Nephron progenitor cell (in vitro differentiated cells): ENCODE measurements around the gene DNPH1.
A peak's percentile ranks its signal among the peaks of the same experiment; 100 is the strongest.

Source experiments
- DNase-seq: peaks from one replicate; pipeline ENCODE4 v3.0.0; 2021
- H3K27ac Mint-ChIP-seq: 2 replicates; pipeline ENCODE4 v1.8.0; 2021; ENCODE audit warnings: mild to moderate bottlenecking, moderate library complexity, mixed read lengths
- H3K27me3 Mint-ChIP-seq: 2 replicates; pipeline ENCODE4 v1.8.0; 2021; ENCODE audit warnings: mild to moderate bottlenecking, low read depth, mixed read lengths; ENCODE audit not compliant: poor library complexity
- H3K36me3 Mint-ChIP-seq: 2 replicates; pipeline ENCODE4 v1.8.0; 2021; ENCODE audit warnings: low read depth, mixed read lengths
- H3K4me1 Mint-ChIP-seq: 2 replicates; pipeline ENCODE4 v1.8.0; 2021; ENCODE audit warnings: mixed read lengths
- H3K4me3 Mint-ChIP-seq: 2 replicates; pipeline ENCODE4 v1.8.0; 2021; ENCODE audit warnings: mild to moderate bottlenecking, moderate library complexity, mixed read lengths
- H3K9me3 Mint-ChIP-seq: 2 replicates; pipeline ENCODE4 v1.8.0; 2021; ENCODE audit warnings: mild to moderate bottlenecking, moderate library complexity, mixed read lengths
- TF ChIP-seq, protein P1 (sequence below): fragments of 200-600 bp; sonication (generic); IDR thresholded peaks from 2 replicates; pipeline ENCODE4 v1.5.0; 2021; ENCODE audit warnings: antibody characterized with exemption

Gene DNPH1

DNA sequence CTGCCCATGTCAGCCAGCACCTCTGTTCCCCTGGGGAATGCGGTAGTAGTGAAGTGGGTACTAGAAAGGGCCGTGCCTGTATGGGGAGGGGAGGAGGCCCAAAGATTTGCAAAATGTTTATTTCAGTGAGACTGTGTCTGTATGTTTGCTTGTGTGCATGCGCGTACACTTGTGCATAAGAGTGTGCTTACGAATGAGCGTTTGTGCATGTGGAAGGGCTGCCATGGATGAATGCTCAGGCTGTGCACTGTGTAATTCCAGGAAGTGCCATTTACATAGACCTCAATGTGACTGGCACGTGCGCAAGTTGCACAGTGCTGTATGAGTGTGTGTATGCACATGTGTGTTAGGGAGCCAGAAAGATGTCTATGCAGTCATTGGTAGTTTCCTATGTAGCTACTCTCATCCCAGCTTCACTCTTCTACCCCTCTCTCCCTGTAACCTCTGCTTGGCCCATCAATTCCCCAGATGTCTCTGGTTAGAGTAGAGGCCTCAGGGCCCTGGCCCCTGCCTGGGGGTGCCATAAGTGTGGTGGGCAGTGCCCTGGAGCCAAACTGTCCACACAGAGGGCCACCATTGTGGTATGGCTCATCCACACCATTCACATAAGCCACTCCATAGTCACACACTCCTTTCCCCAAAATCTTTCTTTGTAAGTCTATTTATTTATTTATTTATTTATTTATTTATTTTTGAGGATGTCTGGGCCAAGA, 42.0 kb upstream of the DNPH1 start:
- Mint-ChIP-seq H3K27me3 (peaks cover 90% of the 10 kb centered on the region), H3K36me3 (no peaks in the 10 kb centered on the region), H3K4me1 (peaks cover 72% of the 10 kb centered on the region), H3K27ac (no peak overlapping the region), H3K4me3 (no peak overlapping the region), H3K9me3 (no peaks in the 10 kb centered on the region)
- TF ChIP-seq, protein P1, sequence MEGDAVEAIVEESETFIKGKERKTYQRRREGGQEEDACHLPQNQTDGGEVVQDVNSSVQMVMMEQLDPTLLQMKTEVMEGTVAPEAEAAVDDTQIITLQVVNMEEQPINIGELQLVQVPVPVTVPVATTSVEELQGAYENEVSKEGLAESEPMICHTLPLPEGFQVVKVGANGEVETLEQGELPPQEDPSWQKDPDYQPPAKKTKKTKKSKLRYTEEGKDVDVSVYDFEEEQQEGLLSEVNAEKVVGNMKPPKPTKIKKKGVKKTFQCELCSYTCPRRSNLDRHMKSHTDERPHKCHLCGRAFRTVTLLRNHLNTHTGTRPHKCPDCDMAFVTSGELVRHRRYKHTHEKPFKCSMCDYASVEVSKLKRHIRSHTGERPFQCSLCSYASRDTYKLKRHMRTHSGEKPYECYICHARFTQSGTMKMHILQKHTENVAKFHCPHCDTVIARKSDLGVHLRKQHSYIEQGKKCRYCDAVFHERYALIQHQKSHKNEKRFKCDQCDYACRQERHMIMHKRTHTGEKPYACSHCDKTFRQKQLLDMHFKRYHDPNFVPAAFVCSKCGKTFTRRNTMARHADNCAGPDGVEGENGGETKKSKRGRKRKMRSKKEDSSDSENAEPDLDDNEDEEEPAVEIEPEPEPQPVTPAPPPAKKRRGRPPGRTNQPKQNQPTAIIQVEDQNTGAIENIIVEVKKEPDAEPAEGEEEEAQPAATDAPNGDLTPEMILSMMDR: no peak
- DNase-seq: no peak

DNA sequence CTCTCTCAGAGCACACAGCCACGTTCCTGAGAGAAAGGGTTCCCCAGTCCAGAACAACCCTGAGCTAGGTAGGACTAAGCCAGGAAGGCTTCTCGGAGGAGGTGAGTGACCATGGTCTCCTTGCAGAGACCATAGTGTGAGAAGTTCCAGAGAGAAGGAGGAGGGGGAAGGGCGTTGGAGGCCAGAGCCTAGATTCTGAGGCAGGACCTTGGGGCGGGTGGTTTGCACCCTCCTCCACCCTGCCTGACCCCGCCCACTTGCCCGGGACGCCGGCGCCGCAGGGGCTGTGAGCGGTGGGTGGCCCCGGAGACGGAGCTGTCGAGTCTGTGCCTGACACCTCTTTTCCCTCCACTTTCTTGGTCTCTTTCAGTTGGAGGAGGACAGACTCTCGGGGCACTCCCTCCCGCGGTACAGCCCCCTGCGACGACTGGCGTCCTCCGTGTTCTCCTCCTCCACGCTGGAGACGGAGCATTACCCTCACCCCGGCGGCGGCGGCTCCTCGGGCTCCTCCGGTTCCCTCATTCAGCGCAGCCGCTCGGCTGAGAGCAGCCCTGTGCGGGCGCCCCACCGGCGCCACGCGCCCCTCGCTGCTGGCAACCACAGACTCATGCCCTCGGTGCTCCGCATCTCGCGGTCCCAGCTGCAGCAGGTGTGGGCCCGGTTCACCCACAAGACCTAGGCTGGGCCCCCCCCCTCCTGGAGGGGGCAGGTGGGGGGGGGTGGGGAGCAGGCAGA, 40.2 kb upstream of the DNPH1 start:
- peaks cover 62% of the 10 kb centered on the region for H3K4me1 Mint-ChIP-seq
- TF ChIP-seq, protein P1: no peak
- no peaks in the 10 kb centered on the region for H3K36me3 Mint-ChIP-seq
- H3K4me3 Mint-ChIP-seq: peak overlapping the region; percentile 59
- peaks cover 84% of the 10 kb centered on the region for H3K27me3 Mint-ChIP-seq
- DNase-seq: peak; percentile 56
- no peak overlapping the region for H3K27ac Mint-ChIP-seq
- no peaks in the 10 kb centered on the region for H3K9me3 Mint-ChIP-seq

DNA sequence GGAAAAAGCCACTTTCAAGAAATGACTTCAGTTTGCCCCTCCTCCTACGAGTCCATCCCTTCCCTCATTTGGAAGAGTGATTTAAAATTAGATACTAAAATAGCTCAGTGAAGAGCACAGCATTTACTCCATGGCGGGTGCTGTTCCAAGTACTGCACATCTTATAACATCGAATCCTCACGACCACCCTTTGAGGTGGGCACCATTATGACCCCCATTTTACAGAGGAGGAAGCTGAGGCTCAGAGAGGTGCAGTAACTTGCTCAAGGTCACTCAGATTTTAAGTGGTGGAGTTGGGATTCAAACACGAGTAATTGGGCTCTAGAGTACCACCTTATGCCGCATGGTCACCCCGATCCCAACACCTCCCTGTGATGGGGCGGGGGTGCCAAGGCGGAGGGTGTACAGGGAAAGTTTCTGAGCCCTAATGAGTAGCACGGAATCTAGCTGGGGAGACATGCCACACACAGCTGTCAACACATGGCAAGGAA, 39.5 kb upstream of the DNPH1 start:
- H3K4me3 Mint-ChIP-seq: peak overlapping the region; percentile 59
- no peaks in the 10 kb centered on the region for H3K9me3 Mint-ChIP-seq

DNA sequence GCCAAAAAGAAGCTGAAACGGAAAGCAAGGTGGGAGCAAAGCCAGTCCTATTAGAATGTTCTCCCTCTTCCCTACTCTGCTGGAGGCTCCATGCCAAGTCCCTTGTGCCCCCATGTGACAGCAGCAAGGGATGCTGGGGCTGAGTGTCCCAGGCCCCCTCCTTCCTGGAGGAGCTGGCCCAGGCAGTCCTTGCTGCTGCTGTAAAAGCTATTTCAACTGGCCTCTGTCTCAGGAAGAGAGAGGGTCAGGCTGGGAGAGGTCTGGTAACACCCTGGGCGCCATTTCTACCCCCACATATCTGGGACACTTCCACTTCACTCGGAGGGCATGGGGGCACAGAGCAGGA, 39.0 kb upstream of the DNPH1 start:
- H3K4me3 Mint-ChIP-seq: no peak overlapping the region
- TF ChIP-seq, protein P1: no peak

More for the DNA sequence above, 39.5 kb upstream of the DNPH1 start:
- TF ChIP-seq, protein P1: no peak
- no peaks in the 10 kb centered on the region for H3K36me3 Mint-ChIP-seq
- DNase-seq: no peak
- peaks cover 81% of the 10 kb centered on the region for H3K27me3 Mint-ChIP-seq
- H3K27ac Mint-ChIP-seq: no peak overlapping the region
- peaks cover 56% of the 10 kb centered on the region for H3K4me1 Mint-ChIP-seq

DNA sequence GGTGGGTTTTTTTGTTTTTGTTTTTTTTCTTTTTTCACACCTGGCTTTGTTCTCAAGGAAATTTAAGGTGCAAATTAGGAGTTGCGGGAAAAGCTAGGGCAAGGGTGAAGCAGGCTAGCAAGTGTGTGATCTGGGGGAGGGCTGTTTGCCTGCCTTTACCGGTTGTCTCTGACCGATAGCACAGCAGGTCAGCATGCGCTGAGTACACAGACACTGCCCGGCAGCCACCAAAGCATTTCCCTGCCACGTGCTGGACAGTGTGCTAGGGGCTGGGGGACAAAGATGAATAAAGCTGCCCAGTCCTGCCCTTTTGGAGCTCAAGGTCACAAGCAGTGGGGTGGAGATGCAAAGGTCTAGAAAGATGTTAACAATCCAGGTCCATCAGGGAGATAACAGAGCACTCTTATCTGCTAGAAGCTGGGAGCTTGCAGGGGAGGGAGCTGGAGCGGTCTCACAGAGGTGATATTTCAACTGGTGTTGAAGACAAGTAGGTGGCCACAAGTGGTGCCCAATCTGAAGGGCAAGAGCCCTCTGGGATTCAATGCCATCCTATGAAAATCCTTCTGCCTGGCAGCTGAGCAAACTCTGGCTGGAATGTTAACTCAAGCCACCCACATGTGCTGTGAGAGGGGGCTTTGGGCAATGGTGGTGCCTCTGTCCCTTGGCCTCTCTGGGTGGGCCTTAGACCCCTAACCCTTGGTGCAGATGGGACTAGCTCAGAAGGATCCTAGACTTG, 38.5 kb upstream of the DNPH1 start:
- Mint-ChIP-seq H3K9me3 (no peaks in the 10 kb centered on the region), H3K27me3 (peaks cover 73% of the 10 kb centered on the region), H3K4me1 (peaks cover 48% of the 10 kb centered on the region), H3K4me3 (no peak overlapping the region), H3K27ac (no peak overlapping the region), H3K36me3 (no peaks in the 10 kb centered on the region)
- DNase-seq: no peak
- TF ChIP-seq, protein P1: no peak

More for the DNA sequence above, 39.0 kb upstream of the DNPH1 start:
- DNase-seq: no peak
- Mint-ChIP-seq H3K27ac (no peak overlapping the region), H3K4me1 (peaks cover 54% of the 10 kb centered on the region), H3K36me3 (no peaks in the 10 kb centered on the region), H3K27me3 (peaks cover 78% of the 10 kb centered on the region), H3K9me3 (no peaks in the 10 kb centered on the region)
